Trophoblast cell (in vitro differentiated cells and primary cell): ENCODE measurements around the gene PTPRM.

ENCODE experiments used
- DNase-seq, 2 donors: peaks; one replicate each; pipeline ENCODE4 v3.0.0-alpha.2; 2016
- H2AFZ ChIP-seq: 2 replicates; pipeline ENCODE4 v1.6.1; 2013; ENCODE audit warnings: low read length, moderate library complexity, mild to moderate bottlenecking; ENCODE audit not compliant: insufficient read depth, poor library complexity
- H2AK5ac ChIP-seq: 2 replicates; pipeline ENCODE4 v1.6.1; 2013; ENCODE audit warnings: mild to moderate bottlenecking, low read length
- H2BK120ac ChIP-seq: 2 replicates; pipeline ENCODE4 v1.6.1; 2013; ENCODE audit warnings: low read length, mild to moderate bottlenecking, moderate library complexity; ENCODE audit not compliant: insufficient read depth, poor library complexity
- H2BK12ac ChIP-seq: 2 replicates; pipeline ENCODE4 v1.6.1; 2013; ENCODE audit warnings: mild to moderate bottlenecking, low read length, moderate library complexity
- H2BK5ac ChIP-seq: 2 replicates; pipeline ENCODE4 v1.6.1; 2013; ENCODE audit warnings: low read length, low read depth, moderate library complexity, mild to moderate bottlenecking; ENCODE audit not compliant: poor library complexity
- H3K14ac ChIP-seq: 2 replicates; pipeline ENCODE4 v1.6.1; 2013; ENCODE audit warnings: mild to moderate bottlenecking, low read length
- H3K18ac ChIP-seq: 2 replicates; pipeline ENCODE4 v1.6.1; 2013; ENCODE audit warnings: mild to moderate bottlenecking, low read length
- H3K23ac ChIP-seq: 2 replicates; pipeline ENCODE4 v1.6.1; 2013; ENCODE audit warnings: low read length
- H3K27ac ChIP-seq: 2 replicates; pipeline ENCODE4 v1.5.1; 2013; ENCODE audit warnings: low read depth, mild to moderate bottlenecking, inconsistent platforms, low read length, moderate library complexity
- H3K27me3 ChIP-seq: 2 replicates; pipeline ENCODE4 v1.6.1; 2013; ENCODE audit warnings: inconsistent platforms, mild to moderate bottlenecking, low read length, moderate library complexity; ENCODE audit not compliant: insufficient read depth
- H3K36me3 ChIP-seq, 2 experiments: 1 replicate in 1 of 2; 2 replicates in 1 of 2; pipeline ENCODE4 v1.6.1; 2013; ENCODE audit warnings: low read length in 2 of 2, mild to moderate bottlenecking in 2 of 2, moderate library complexity in 1 of 2; ENCODE audit not compliant: insufficient read depth in 2 of 2, control insufficient read depth in 1 of 2
- H3K4ac ChIP-seq: 2 replicates; pipeline ENCODE4 v1.6.1; 2013; ENCODE audit warnings: low read depth, mild to moderate bottlenecking, low read length, moderate library complexity
- H3K4me1 ChIP-seq, 2 experiments: 1 replicate in 1 of 2; 2 replicates in 1 of 2; pipeline ENCODE4 v1.6.1; 2013; ENCODE audit warnings: low read length in 2 of 2, mild to moderate bottlenecking in 2 of 2, moderate library complexity in 1 of 2; ENCODE audit not compliant: insufficient read depth in 2 of 2, control insufficient read depth in 1 of 2
- H3K4me2 ChIP-seq: 2 replicates; pipeline ENCODE4 v1.6.1; 2013; ENCODE audit warnings: inconsistent platforms, mild to moderate bottlenecking, low read length, moderate library complexity
- H3K4me3 ChIP-seq: 2 replicates; pipeline ENCODE4 v1.5.1; 2013; ENCODE audit warnings: mild to moderate bottlenecking, low read depth, low read length, inconsistent platforms
- H3K79me1 ChIP-seq: one replicate; pipeline ENCODE4 v1.6.1; 2013; ENCODE audit warnings: low read length
- H3K79me2 ChIP-seq: 2 replicates; pipeline ENCODE4 v1.6.1; 2013; ENCODE audit warnings: low read length, mild to moderate bottlenecking; ENCODE audit not compliant: control insufficient read depth, insufficient read depth, poor library complexity
- H3K9ac ChIP-seq: 2 replicates; pipeline ENCODE4 v1.6.1; 2013; ENCODE audit warnings: mild to moderate bottlenecking, low read length
- H3K9me3 ChIP-seq: 2 replicates; pipeline ENCODE4 v1.6.1; 2013; ENCODE audit warnings: low read depth, mild to moderate bottlenecking, control low read depth, inconsistent platforms, low read length; ENCODE audit not compliant: insufficient read depth
- H4K12ac ChIP-seq: 2 replicates; pipeline ENCODE4 v1.6.1; 2013; ENCODE audit warnings: low read depth, mild to moderate bottlenecking, low read length, moderate library complexity
- H4K8ac ChIP-seq: 2 replicates; pipeline ENCODE4 v1.6.1; 2013; ENCODE audit warnings: low read depth, mild to moderate bottlenecking, low read length, moderate library complexity
- H4K91ac ChIP-seq: one replicate; pipeline ENCODE4 v1.6.1; 2013; ENCODE audit warnings: low read depth, mild to moderate bottlenecking, low read length, moderate library complexity
- WGBS: extraction: QIAGEN DNeasy Blood & Tissue Kit; methylation state at CpG from one replicate; pipeline ENCODE4 v1.1.7; 2013; ENCODE audit warnings: missing lambda C conversion rate; ENCODE audit not compliant: insufficient read length, insufficient coverage; ENCODE audit errors: extremely low coverage; 5-methylcytosine and 5-hydroxymethylcytosine counted together

The PTPRM gene

DNA sequence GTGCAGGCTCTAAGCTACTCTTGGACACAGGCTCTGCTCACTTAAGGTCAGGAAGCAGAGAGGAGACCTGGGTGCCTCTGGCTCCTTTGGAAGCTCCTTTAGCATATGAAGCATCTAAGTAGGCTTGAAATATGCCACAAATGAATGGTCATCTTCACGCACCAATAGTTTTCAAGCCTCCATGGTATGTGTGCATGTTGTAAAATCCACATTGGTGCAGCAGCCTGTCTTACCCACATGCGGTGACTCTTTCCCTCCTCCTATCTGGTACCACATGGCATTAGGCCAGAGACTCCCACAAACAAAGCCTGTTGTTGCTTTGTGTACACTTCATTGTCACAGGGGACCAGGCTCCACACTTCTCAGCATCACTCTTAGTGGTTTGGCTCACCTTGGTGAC lies 599.9 kb downstream of the PTPRM start:
- WGBS, result no CpG with 5 or more reads among the region's 2 CpGs
- Histone ChIP-seq H3K9me3 (no peaks in the 10 kb centered on the region), H3K4me1 (peaks cover 0 to 4% of the 10 kb centered on the region in 2 experiments)

DNA sequence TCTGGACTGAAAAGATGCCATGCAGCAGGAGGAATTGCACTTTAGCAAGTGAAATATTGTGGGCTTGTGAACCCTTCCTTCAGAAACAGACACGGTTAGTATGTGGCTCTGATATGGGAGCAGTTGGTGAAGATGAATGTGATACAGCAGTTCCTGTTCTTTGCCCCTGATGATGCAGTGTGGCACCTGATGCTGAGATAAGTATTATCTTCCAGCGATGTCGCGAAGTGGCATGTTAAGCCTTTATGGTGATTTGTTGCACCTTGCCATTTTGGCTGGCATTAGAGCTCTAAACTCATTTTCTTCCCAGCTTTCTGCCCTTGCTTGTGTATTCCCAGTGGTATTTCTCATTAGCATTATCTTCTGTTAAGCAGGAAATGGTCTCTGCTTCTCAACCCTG lies 600.6 kb downstream of the PTPRM start:
- Histone ChIP-seq H2BK12ac (no peak overlapping the region), H3K4me2 (no peak overlapping the region), H2BK5ac (no peak overlapping the region), H3K4ac (no peak overlapping the region), H3K27me3 (no peaks in the 10 kb centered on the region), H3K9me3 (no peaks in the 10 kb centered on the region), H3K9ac (no peak overlapping the region), H3K79me2 (no peaks in the 10 kb centered on the region), H3K4me3 (no peak overlapping the region), H3K36me3 (no peaks in the 10 kb centered on the region), H3K18ac (no peak overlapping the region), H4K12ac (no peak overlapping the region), H3K14ac (no peak overlapping the region), H3K23ac (no peak overlapping the region), H2BK120ac (no peak overlapping the region), H2AFZ (no peak overlapping the region), H3K79me1 (no peaks in the 10 kb centered on the region), H4K8ac (no peak overlapping the region), H3K4me1 (peaks cover 0 to 4% of the 10 kb centered on the region in 2 experiments), H3K27ac (no peak overlapping the region), H2AK5ac (no peak overlapping the region), H4K91ac (no peak overlapping the region)
- no peak for DNase-seq
- no CpG with 5 or more reads among the region's 4 CpGs for WGBS

More for the DNA sequence above, 599.9 kb downstream of the PTPRM start:
- no peak overlapping the region for H3K18ac ChIP-seq
- H3K36me3 ChIP-seq, result no peaks in the 10 kb centered on the region
- H3K27ac ChIP-seq, result no peak overlapping the region
- H3K79me1 ChIP-seq, result no peaks in the 10 kb centered on the region
- no peak for DNase-seq
- no peak overlapping the region for H3K4ac ChIP-seq
- no peak overlapping the region for H2AK5ac ChIP-seq
- no peak overlapping the region for H4K91ac ChIP-seq
- no peak overlapping the region for H3K4me3 ChIP-seq
- no peak overlapping the region for H3K14ac ChIP-seq
- H3K9ac ChIP-seq, result no peak overlapping the region
- H3K27me3 ChIP-seq, result no peaks in the 10 kb centered on the region
- H3K23ac ChIP-seq, result no peak overlapping the region
- H4K12ac ChIP-seq, result no peak overlapping the region
- no peaks in the 10 kb centered on the region for H3K79me2 ChIP-seq
- H2BK12ac ChIP-seq, result no peak overlapping the region
- H2BK120ac ChIP-seq, result no peak overlapping the region
- H3K4me2 ChIP-seq, result no peak overlapping the region
- H2AFZ ChIP-seq, result no peak overlapping the region
- H4K8ac ChIP-seq, result no peak overlapping the region
- no peak overlapping the region for H2BK5ac ChIP-seq

DNA sequence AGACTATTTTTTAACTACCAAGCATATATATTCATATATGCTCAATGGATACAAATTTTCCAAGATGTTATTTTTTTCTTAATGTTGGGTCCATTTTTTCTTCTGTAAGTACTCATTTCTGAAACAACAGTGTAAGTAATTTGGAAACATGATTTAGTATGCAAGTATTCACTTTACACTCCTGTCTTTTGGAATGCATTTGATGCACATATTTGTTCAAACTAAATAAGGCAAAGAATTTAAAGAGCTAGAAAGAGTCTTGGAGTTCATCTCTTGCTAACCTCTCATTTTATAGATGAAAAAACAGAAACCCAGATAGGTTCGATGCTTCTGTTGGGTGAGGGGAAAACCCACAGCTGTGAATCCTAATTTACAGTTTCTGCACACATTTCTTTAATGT lies 602.6 kb downstream of the PTPRM start:
- no peak overlapping the region for H2BK120ac ChIP-seq

DNA sequence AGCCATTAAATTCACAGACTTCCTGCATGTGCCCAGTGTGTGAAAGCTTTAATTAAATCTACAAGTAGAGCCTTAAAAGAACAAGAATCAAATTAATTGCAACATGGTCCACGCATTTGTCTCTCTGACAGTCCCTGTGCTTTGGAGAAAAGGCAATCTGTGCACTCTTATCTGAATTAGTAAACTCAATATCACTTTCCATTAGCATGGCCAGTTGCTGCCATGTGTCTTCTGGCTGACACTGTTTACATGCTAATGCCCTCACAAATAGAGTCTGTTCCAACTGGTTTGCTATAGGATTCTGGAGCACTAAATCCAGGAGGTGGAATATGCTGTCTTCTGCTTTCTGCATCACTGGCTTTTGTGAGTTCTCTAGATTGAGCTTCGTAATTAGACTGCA lies 607.7 kb downstream of the PTPRM start:
- Histone ChIP-seq H3K4me3 (no peak overlapping the region), H2BK12ac (no peak overlapping the region), H4K91ac (no peak overlapping the region), H3K4me2 (no peak overlapping the region), H3K36me3 (no peaks in the 10 kb centered on the region), H3K4me1 (peaks cover 0 to 1% of the 10 kb centered on the region in 2 experiments), H2BK120ac (no peak overlapping the region), H2BK5ac (no peak overlapping the region), H3K27ac (no peak overlapping the region), H3K9ac (no peak overlapping the region), H3K9me3 (no peaks in the 10 kb centered on the region), H3K14ac (no peak overlapping the region), H3K79me1 (no peaks in the 10 kb centered on the region), H2AK5ac (no peak overlapping the region), H3K27me3 (no peaks in the 10 kb centered on the region), H4K8ac (no peak overlapping the region), H3K4ac (no peak overlapping the region), H4K12ac (no peak overlapping the region), H3K23ac (no peak overlapping the region), H3K79me2 (no peaks in the 10 kb centered on the region), H3K18ac (no peak overlapping the region), H2AFZ (no peak overlapping the region)
- no CpG with 5 or more reads among the region's 2 CpGs for WGBS
- DNase-seq, result no peak

More for the DNA sequence above, 602.6 kb downstream of the PTPRM start:
- no peak overlapping the region for H3K27ac ChIP-seq
- H2BK12ac ChIP-seq, result no peak overlapping the region
- H3K4me2 ChIP-seq, result no peak overlapping the region
- H3K36me3 ChIP-seq, result no peaks in the 10 kb centered on the region
- H3K9ac ChIP-seq, result no peak overlapping the region
- H3K14ac ChIP-seq, result no peak overlapping the region
- H3K27me3 ChIP-seq, result no peaks in the 10 kb centered on the region
- H2AFZ ChIP-seq, result no peak overlapping the region
- no peak overlapping the region for H3K18ac ChIP-seq
- H3K79me2 ChIP-seq, result no peaks in the 10 kb centered on the region
- H4K8ac ChIP-seq, result no peak overlapping the region
- H3K79me1 ChIP-seq, result no peaks in the 10 kb centered on the region
- no peak overlapping the region for H4K12ac ChIP-seq
- WGBS, result no CpG with 5 or more reads among the region's 1 CpG
- no peak overlapping the region for H3K23ac ChIP-seq
- no peak overlapping the region for H2BK5ac ChIP-seq
- H3K4me1 ChIP-seq, result peaks cover 0 to 1% of the 10 kb centered on the region in 2 experiments
- no peak overlapping the region for H3K4me3 ChIP-seq
- DNase-seq, result peak in 1 of 2 donors; percentile 8
- H3K9me3 ChIP-seq, result no peaks in the 10 kb centered on the region
- H4K91ac ChIP-seq, result no peak overlapping the region
- no peak overlapping the region for H2AK5ac ChIP-seq
- no peak overlapping the region for H3K4ac ChIP-seq
